GM18502 (cell line): ENCODE results near the gene FBXL13.
"Not testable (repeated sequence)": the region's sequence is repeated elsewhere in the genome, so short reads cannot be mapped to it uniquely, and the experiment has no call there.

ENCODE experiments used
- ATAC-seq: cut with Tn5 transposase; IDR thresholded peaks from one replicate; pipeline ENCODE4 v1.9.1; 2021; ENCODE audit warnings: mild to moderate bottlenecking; ENCODE audit not compliant: unreplicated experiment, poor library complexity

FBXL13 gene

GRCh38 chr7:102836191-102836919 lies 238.2 kb downstream of the FBXL13 start:
- ATAC-seq: no peak

- ATAC-seq: peak; percentile 98
Observed at GRCh38 chr7:102834999-102835398, 239.6 kb downstream of the FBXL13 start.

GRCh38 chr7:102834466-102834865 lies 240.1 kb downstream of the FBXL13 start:
- ATAC-seq: no peak

GRCh38 chr7:102833343-102833742 lies 241.3 kb downstream of the FBXL13 start:
- ATAC-seq: no peak

GRCh38 chr7:102832674-102833073 lies 241.9 kb downstream of the FBXL13 start:
- ATAC-seq: no peak

- ATAC-seq: no peak
Observed at GRCh38 chr7:102830197-102830596, 244.4 kb downstream of the FBXL13 start.

- no peak for ATAC-seq
Observed at GRCh38 chr7:102829075-102829474, 245.5 kb downstream of the FBXL13 start.

- no peak for ATAC-seq
Observed at GRCh38 chr7:102828286-102828685, 246.3 kb downstream of the FBXL13 start.

- no peak for ATAC-seq
Observed at GRCh38 chr7:102823390-102824119, 251.0 kb downstream of the FBXL13 start.

- ATAC-seq: no peak
Observed at GRCh38 chr7:102821994-102822747, 252.4 kb downstream of the FBXL13 start.

GRCh38 chr7:102819151-102819550 lies 255.4 kb downstream of the FBXL13 start:
- no peak for ATAC-seq

- no peak for ATAC-seq
Observed at GRCh38 chr7:102817616-102818573, 256.7 kb downstream of the FBXL13 start.

GRCh38 chr7:102814025-102814471 lies 260.5 kb downstream of the FBXL13 start:
- no peak for ATAC-seq

- ATAC-seq: no peak
Observed at GRCh38 chr7:102813191-102814024, 261.2 kb downstream of the FBXL13 start.

GRCh38 chr7:102811942-102812678 lies 262.5 kb downstream of the FBXL13 start:
- no peak for ATAC-seq

- ATAC-seq: no peak
Observed at GRCh38 chr7:102810916-102811315, 263.7 kb downstream of the FBXL13 start.

GRCh38 chr7:102806613-102807012 lies 268.0 kb downstream of the FBXL13 start:
- no peak for ATAC-seq

- not testable (repeated sequence) for ATAC-seq
Observed at GRCh38 chr7:102795987-102796595, 278.5 kb downstream of the FBXL13 start.
